GM12878 (cell line): Measurements from ENCODE around the gene STAT3. TPM values are rescaled to one million over a fixed set of nuclear protein-coding genes. Genes with fewer than 3 reads are reported as not detected.

Experiments
- BACH1 ChIP-seq: fragments of 450-650 bp; IDR thresholded peaks from 2 replicates; pipeline ENCODE4 v1.6.1; 2017; ENCODE audit warnings: mild to moderate bottlenecking, borderline replicate concordance
- CEBPB ChIP-seq, 2 experiments: fragments of 150-350 bp in 1 of 2; IDR thresholded peaks; 2 replicates each; pipeline ENCODE4 v1.6.1; 2012 to 2014; ENCODE audit warnings: low read depth in 2 of 2, low read length in 2 of 2, borderline replicate concordance in 1 of 2, inconsistent platforms in 1 of 2
- EED ChIP-seq: sonication (generic); IDR thresholded peaks from 2 replicates; pipeline ENCODE4 v1.6.1; 2016; ENCODE audit warnings: antibody characterized with exemption, low read depth
- FOXM1 ChIP-seq: IDR thresholded peaks from 2 replicates; pipeline ENCODE4 v1.6.1; 2012; ENCODE audit warnings: low read depth, mild to moderate bottlenecking, inconsistent platforms, low read length, moderate library complexity
- HDGF ChIP-seq: fragments of 450-650 bp; IDR thresholded peaks from 2 replicates; pipeline ENCODE4 v1.6.1; 2016; ENCODE audit warnings: antibody characterized with exemption
- IKZF1 ChIP-seq: fragments of 450-650 bp; conservative IDR thresholded peaks from 2 replicates; pipeline ENCODE4 v1.6.1; 2017; ENCODE audit warnings: antibody characterized with exemption, mild to moderate bottlenecking
- KLF5 ChIP-seq: fragments of 450-650 bp; IDR thresholded peaks from 2 replicates; pipeline ENCODE4 v1.6.1; 2014; ENCODE audit warnings: mild to moderate bottlenecking; ENCODE audit not compliant: partially characterized antibody
- MYB ChIP-seq: fragments of 150-350 bp; IDR thresholded peaks from 2 replicates; pipeline ENCODE4 v1.6.1; 2014; ENCODE audit warnings: mild to moderate bottlenecking, low read depth, low read length, borderline replicate concordance
- NFIC ChIP-seq: IDR thresholded peaks from 2 replicates; pipeline ENCODE4 v1.6.1; 2012; ENCODE audit warnings: low read depth, mild to moderate bottlenecking, inconsistent platforms, low read length, moderate library complexity
- NFYA ChIP-seq: IDR thresholded peaks from 2 replicates; pipeline ENCODE4 v1.6.1; 2011; ENCODE audit warnings: low read depth, mild to moderate bottlenecking, low read length, improper control_type of control experiment, borderline replicate concordance
- SRF ChIP-seq, 2 experiments: IDR thresholded peaks; 2 replicates each; pipeline ENCODE4 v1.6.1; 2011; ENCODE audit warnings: low read depth in 2 of 2, low read length in 2 of 2, mild to moderate bottlenecking in 1 of 2, moderate library complexity in 1 of 2
- STAT1 ChIP-seq: fragments of 450-650 bp; conservative IDR thresholded peaks from 2 replicates; pipeline ENCODE4 v1.6.1; 2014; ENCODE audit warnings: antibody characterized with exemption, mild to moderate bottlenecking
- TCF3 ChIP-seq: IDR thresholded peaks from 2 replicates; pipeline ENCODE4 v1.6.1; 2012; ENCODE audit warnings: low read depth, mild to moderate bottlenecking, low read length, borderline replicate concordance; ENCODE audit not compliant: insufficient read depth
- polyA plus RNA-seq, 11 experiments: library from polyadenylated mRNA; depleted of rRNA in 4 of 11; unstranded in 6 of 11; stranded (reverse) in 5 of 11; fragments of >200 nt; fragmentation: Nextera tagmentation in 4 of 11; fragmentation: Illumina TruSeq in 1 of 11; extraction: Ambion mirVana in 4 of 11; extraction: Trizol in 1 of 11; gene quantifications; 1 replicate in 1 of 11; 2 replicates in 10 of 11; pipeline versions ENCODE4 v1.2.1 to v1.2.3, GENCODE V29; 2011 to 2016; ENCODE audit warnings: inconsistent platforms in 2 of 11, missing spikeins in 2 of 11, low read depth in 1 of 11
- total RNA-seq, 4 experiments: library from RNA; depleted of rRNA in 3 of 4; stranded (reverse); fragments of >200 nt in 3 of 4; fragmentation: Illumina TruSeq in 1 of 4; extraction: Trizol in 1 of 4; gene quantifications; 2 replicates each; pipeline versions ENCODE4 v1.2.1 to v1.2.3, GENCODE V29; 2013 to 2021
- TF ChIP-seq, protein P1 (sequence below), 3 experiments: IDR thresholded peaks in 2 of 3; conservative IDR thresholded peaks in 1 of 3; 2 replicates each; pipeline ENCODE4 v1.5.1; 2011; ENCODE audit warnings: low read depth in 3 of 3, low read length in 3 of 3, mild to moderate bottlenecking in 3 of 3, control low read depth in 2 of 3, moderate library complexity in 2 of 3, inconsistent platforms in 1 of 3, mixed read lengths in 1 of 3; ENCODE audit not compliant: control insufficient read depth in 2 of 3, insufficient read depth in 1 of 3; ENCODE audit errors: extremely low read depth in 1 of 3
- TF ChIP-seq, protein P2 (sequence below): fragments of 450-650 bp; IDR thresholded peaks from 2 replicates; pipeline ENCODE4 v1.6.1; 2018; ENCODE audit warnings: mild to moderate bottlenecking, low read depth, moderate library complexity; ENCODE audit not compliant: partially characterized antibody
- TF ChIP-seq, protein P3 (sequence below): IDR thresholded peaks from 2 replicates; pipeline ENCODE4 v1.6.1; 2012; ENCODE audit warnings: low read depth, low read length, improper control_type of control experiment
- TF ChIP-seq, protein P4 (sequence below): fragments of 450-650 bp; IDR thresholded peaks from 2 replicates; pipeline ENCODE4 v1.6.1; 2017; ENCODE audit warnings: antibody characterized with exemption, mild to moderate bottlenecking, moderate library complexity
- TF ChIP-seq, protein P5 (sequence below): IDR thresholded peaks from 2 replicates; pipeline ENCODE4 v1.6.1; 2012; ENCODE audit warnings: low read depth, low read length, improper control_type of control experiment
- TF ChIP-seq, protein P6 (sequence below): IDR thresholded peaks from 2 replicates; pipeline ENCODE4 v1.6.1; 2011; ENCODE audit warnings: mild to moderate bottlenecking, low read depth, low read length, moderate library complexity; ENCODE audit not compliant: insufficient replicate concordance

The STAT3 gene
- total and polyA plus RNA-seq, 10 of the 15 experiments (the other 5 are each of a cell fraction or from before 2014, with no cell fraction given): 18.4 to 96.4 (median 60.9) TPM

DNA sequence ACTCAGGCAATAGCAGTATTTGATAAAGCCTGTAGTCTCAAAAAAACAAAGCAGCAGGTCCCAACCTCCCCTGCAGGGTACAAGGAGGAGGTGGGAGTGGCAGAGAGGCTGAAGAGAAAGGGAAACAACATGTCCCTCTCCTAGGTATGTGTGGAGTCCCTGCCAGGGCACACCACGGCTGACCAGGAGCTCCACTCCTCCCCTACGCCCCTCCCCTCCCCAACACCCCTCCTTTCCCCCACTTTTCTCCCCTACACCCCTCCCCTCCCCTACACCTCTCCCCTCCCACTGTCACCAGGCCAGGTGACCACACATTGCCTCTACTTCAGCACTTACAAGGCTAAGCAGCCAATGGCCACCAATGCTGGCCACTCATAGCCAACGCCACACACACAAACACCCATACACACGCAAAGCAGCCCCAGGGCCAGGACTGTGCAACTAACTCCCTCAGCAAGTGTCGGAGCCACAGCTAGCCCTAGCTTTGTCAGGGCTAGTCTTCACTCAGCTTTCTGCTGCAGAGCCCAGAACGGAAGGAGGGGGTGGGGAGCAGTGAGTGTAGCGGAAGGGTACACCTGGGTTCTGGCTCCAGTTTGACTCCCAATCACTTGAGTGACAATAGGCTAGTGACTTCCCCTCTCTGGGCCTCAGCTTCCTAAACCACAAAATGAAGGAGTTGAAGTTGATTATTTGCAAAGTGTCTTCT, 26.6 kb upstream of the STAT3 start (continued):
- TF ChIP-seq, protein P1, sequence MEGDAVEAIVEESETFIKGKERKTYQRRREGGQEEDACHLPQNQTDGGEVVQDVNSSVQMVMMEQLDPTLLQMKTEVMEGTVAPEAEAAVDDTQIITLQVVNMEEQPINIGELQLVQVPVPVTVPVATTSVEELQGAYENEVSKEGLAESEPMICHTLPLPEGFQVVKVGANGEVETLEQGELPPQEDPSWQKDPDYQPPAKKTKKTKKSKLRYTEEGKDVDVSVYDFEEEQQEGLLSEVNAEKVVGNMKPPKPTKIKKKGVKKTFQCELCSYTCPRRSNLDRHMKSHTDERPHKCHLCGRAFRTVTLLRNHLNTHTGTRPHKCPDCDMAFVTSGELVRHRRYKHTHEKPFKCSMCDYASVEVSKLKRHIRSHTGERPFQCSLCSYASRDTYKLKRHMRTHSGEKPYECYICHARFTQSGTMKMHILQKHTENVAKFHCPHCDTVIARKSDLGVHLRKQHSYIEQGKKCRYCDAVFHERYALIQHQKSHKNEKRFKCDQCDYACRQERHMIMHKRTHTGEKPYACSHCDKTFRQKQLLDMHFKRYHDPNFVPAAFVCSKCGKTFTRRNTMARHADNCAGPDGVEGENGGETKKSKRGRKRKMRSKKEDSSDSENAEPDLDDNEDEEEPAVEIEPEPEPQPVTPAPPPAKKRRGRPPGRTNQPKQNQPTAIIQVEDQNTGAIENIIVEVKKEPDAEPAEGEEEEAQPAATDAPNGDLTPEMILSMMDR (IDR thresholded peaks at IDR 0.05 in 2 of 3, conservative IDR thresholded peaks at IDR 0.05 in 1 of 3; ENCODE audit: control insufficient read depth in 2 of 3, extremely low read depth in 1 of 3, insufficient read depth in 1 of 3, low read depth in 3 of 3, low read length in 3 of 3): no peak
- TF ChIP-seq EED (no peak), SRF (IDR thresholded peaks at IDR 0.05; ENCODE audit: low read depth in 2 of 2, low read length in 2 of 2) (no peak), NFYA (no peak), FOXM1 (no peak), BACH1 (no peak), TCF3 (no peak), STAT1 (no peak), MYB (no peak), NFIC (no peak), HDGF (0 out of 2 replicates have a peak, but pooled peaks have one; percentile 35), CEBPB (IDR thresholded peaks at IDR 0.05; ENCODE audit: borderline replicate concordance in 1 of 2, low read depth in 2 of 2, low read length in 2 of 2) (no peak), IKZF1 (0 out of 2 replicates have a peak, but pooled peaks have one; percentile 12), KLF5 (no peak)
- TF ChIP-seq, protein P2, sequence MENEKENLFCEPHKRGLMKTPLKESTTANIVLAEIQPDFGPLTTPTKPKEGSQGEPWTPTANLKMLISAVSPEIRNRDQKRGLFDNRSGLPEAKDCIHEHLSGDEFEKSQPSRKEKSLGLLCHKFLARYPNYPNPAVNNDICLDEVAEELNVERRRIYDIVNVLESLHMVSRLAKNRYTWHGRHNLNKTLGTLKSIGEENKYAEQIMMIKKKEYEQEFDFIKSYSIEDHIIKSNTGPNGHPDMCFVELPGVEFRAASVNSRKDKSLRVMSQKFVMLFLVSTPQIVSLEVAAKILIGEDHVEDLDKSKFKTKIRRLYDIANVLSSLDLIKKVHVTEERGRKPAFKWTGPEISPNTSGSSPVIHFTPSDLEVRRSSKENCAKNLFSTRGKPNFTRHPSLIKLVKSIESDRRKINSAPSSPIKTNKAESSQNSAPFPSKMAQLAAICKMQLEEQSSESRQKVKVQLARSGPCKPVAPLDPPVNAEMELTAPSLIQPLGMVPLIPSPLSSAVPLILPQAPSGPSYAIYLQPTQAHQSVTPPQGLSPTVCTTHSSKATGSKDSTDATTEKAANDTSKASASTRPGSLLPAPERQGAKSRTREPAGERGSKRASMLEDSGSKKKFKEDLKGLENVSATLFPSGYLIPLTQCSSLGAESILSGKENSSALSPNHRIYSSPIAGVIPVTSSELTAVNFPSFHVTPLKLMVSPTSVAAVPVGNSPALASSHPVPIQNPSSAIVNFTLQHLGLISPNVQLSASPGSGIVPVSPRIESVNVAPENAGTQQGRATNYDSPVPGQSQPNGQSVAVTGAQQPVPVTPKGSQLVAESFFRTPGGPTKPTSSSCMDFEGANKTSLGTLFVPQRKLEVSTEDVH: no peak
- TF ChIP-seq, protein P3, sequence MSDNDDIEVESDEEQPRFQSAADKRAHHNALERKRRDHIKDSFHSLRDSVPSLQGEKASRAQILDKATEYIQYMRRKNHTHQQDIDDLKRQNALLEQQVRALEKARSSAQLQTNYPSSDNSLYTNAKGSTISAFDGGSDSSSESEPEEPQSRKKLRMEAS: no peak
- TF ChIP-seq, protein P4, sequence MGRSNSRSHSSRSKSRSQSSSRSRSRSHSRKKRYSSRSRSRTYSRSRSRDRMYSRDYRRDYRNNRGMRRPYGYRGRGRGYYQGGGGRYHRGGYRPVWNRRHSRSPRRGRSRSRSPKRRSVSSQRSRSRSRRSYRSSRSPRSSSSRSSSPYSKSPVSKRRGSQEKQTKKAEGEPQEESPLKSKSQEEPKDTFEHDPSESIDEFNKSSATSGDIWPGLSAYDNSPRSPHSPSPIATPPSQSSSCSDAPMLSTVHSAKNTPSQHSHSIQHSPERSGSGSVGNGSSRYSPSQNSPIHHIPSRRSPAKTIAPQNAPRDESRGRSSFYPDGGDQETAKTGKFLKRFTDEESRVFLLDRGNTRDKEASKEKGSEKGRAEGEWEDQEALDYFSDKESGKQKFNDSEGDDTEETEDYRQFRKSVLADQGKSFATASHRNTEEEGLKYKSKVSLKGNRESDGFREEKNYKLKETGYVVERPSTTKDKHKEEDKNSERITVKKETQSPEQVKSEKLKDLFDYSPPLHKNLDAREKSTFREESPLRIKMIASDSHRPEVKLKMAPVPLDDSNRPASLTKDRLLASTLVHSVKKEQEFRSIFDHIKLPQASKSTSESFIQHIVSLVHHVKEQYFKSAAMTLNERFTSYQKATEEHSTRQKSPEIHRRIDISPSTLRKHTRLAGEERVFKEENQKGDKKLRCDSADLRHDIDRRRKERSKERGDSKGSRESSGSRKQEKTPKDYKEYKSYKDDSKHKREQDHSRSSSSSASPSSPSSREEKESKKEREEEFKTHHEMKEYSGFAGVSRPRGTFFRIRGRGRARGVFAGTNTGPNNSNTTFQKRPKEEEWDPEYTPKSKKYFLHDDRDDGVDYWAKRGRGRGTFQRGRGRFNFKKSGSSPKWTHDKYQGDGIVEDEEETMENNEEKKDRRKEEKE: no peak
- TF ChIP-seq, protein P5, sequence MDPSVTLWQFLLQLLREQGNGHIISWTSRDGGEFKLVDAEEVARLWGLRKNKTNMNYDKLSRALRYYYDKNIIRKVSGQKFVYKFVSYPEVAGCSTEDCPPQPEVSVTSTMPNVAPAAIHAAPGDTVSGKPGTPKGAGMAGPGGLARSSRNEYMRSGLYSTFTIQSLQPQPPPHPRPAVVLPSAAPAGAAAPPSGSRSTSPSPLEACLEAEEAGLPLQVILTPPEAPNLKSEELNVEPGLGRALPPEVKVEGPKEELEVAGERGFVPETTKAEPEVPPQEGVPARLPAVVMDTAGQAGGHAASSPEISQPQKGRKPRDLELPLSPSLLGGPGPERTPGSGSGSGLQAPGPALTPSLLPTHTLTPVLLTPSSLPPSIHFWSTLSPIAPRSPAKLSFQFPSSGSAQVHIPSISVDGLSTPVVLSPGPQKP: no peak
- TF ChIP-seq, protein P6, sequence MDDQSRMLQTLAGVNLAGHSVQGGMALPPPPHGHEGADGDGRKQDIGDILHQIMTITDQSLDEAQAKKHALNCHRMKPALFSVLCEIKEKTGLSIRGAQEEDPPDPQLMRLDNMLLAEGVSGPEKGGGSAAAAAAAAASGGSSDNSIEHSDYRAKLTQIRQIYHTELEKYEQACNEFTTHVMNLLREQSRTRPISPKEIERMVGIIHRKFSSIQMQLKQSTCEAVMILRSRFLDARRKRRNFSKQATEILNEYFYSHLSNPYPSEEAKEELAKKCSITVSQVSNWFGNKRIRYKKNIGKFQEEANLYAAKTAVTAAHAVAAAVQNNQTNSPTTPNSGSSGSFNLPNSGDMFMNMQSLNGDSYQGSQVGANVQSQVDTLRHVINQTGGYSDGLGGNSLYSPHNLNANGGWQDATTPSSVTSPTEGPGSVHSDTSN: no peak
